Daoy (cell line): ENCODE results near the gene IL1F10. TPM values are rescaled to one million over a fixed set of nuclear protein-coding genes. Genes with fewer than 3 reads are reported as not detected.

ENCODE experiments used
- DNase-seq: peaks from one replicate; pipeline ENCODE4 v3.0.0-alpha.2; 2015; ENCODE audit warnings: low read depth
- total RNA-seq: library from RNA; depleted of rRNA; stranded (reverse); fragments of >200 nt; shearing (Covaris generic); gene quantifications from 2 replicates; pipeline ENCODE4 v1.2.3, GENCODE V29; 2014

IL1F10 gene
- total RNA-seq, 1 experiment from 2014 or later = not detected

- no peak for DNase-seq
Measured at GRCh38 chr2:113058998-113059960, 8.5 kb upstream of the IL1F10 start, which contains the start of gene IL36RN. Gene IL36RN, plus strand, starts transcription at chr2:113059198. Its CDS starts 241 bp downstream, at chr2:113059439.

GRCh38 chr2:113060396-113060795 lies 7.4 kb upstream of the IL1F10 start:
- DNase-seq = no peak

- no peak for DNase-seq
Measured at GRCh38 chr2:113060796-113061195, 7.0 kb upstream of the IL1F10 start.

- DNase-seq = no peak
Measured at GRCh38 chr2:113061241-113061640, 6.5 kb upstream of the IL1F10 start.

GRCh38 chr2:113061896-113062770 lies 5.6 kb upstream of the IL1F10 start:
- no peak for DNase-seq

- DNase-seq = no peak
Measured at GRCh38 chr2:113064281-113064680, 3.5 kb upstream of the IL1F10 start.

GRCh38 chr2:113064898-113065297 lies 2.9 kb upstream of the IL1F10 start:
- DNase-seq = no peak

GRCh38 chr2:113068249-113068648 lies 479 bp downstream of the IL1F10 start:
- no peak for DNase-seq

GRCh38 chr2:113068706-113069485 lies 1.1 kb downstream of the IL1F10 start:
- DNase-seq = no peak

- no peak for DNase-seq
Measured at GRCh38 chr2:113069676-113070605, 2.2 kb downstream of the IL1F10 start.

- DNase-seq = no peak
Measured at GRCh38 chr2:113070606-113070975, 2.8 kb downstream of the IL1F10 start.

GRCh38 chr2:113072584-113072983 lies 4.8 kb downstream of the IL1F10 start:
- no peak for DNase-seq

GRCh38 chr2:113073325-113073834 lies 5.6 kb downstream of the IL1F10 start:
- DNase-seq = no peak

GRCh38 chr2:113075030-113075429 lies 7.3 kb downstream of the IL1F10 start:
- DNase-seq = no peak

GRCh38 chr2:113075600-113075999 lies 7.8 kb downstream of the IL1F10 start:
- no peak for DNase-seq

- no peak for DNase-seq
Measured at GRCh38 chr2:113076954-113077669, 9.3 kb downstream of the IL1F10 start.

GRCh38 chr2:113077921-113078320 lies 10.2 kb downstream of the IL1F10 start:
- peak; percentile 80 for DNase-seq

GRCh38 chr2:113078350-113078839 lies 10.6 kb downstream of the IL1F10 start:
- DNase-seq = peak; percentile 84

- DNase-seq = peak; percentile 39
Measured at GRCh38 chr2:113079131-113079530, 11.4 kb downstream of the IL1F10 start.
